ENCODE measurements around the gene KNOP1.
A peak's percentile ranks its signal among the peaks of the same experiment; 100 is the strongest.

Gene KNOP1

GRCh38 chr16:19708296-19709205 is 9.5 kb downstream of the KNOP1 start:
- no peak for DNase-seq (ENCODE audit: low read depth in 2 of 3, low spot score in 1 of 3)

GRCh38 chr16:19707569-19708295 is 10.3 kb downstream of the KNOP1 start:
- DNase-seq (ENCODE audit: low read depth in 2 of 3, low spot score in 1 of 3) = no peak

GRCh38 chr16:19706846-19707245 is 11.2 kb downstream of the KNOP1 start:
- DNase-seq (ENCODE audit: low read depth in 2 of 3, low spot score in 1 of 3) = no peak

GRCh38 chr16:19705843-19706242 is 12.2 kb downstream of the KNOP1 start:
- no peak for DNase-seq (ENCODE audit: low read depth in 2 of 3, low spot score in 1 of 3)

GRCh38 chr16:19705146-19705501 is 12.9 kb downstream of the KNOP1 start:
- no peak for DNase-seq (ENCODE audit: low read depth in 2 of 3, low spot score in 1 of 3)

- no peak for DNase-seq (ENCODE audit: low read depth in 2 of 3, low spot score in 1 of 3)
These were observed 13.5 kb downstream of the KNOP1 start for GRCh38 chr16:19704321-19705145.

- DNase-seq (ENCODE audit: low read depth in 2 of 3, low spot score in 1 of 3) = no peak
These were observed 14.7 kb downstream of the KNOP1 start for GRCh38 chr16:19703172-19703889.

GRCh38 chr16:19701091-19701490 is 16.9 kb downstream of the KNOP1 start:
- no peak for DNase-seq (ENCODE audit: low read depth in 2 of 3, low spot score in 1 of 3)

- no peak for DNase-seq (ENCODE audit: low read depth in 2 of 3, low spot score in 1 of 3)
These were observed 17.7 kb downstream of the KNOP1 start for GRCh38 chr16:19700319-19700781.

- no peak for DNase-seq (ENCODE audit: low read depth in 2 of 3, low spot score in 1 of 3)
These were observed 18.6 kb downstream of the KNOP1 start for GRCh38 chr16:19699472-19699871.

- no peak for DNase-seq (ENCODE audit: low read depth in 2 of 3, low spot score in 1 of 3)
These were observed 19.3 kb downstream of the KNOP1 start for GRCh38 chr16:19698480-19699465.

- DNase-seq (ENCODE audit: low read depth in 2 of 3, low spot score in 1 of 3) = no peak
These were observed 20.2 kb downstream of the KNOP1 start for GRCh38 chr16:19697756-19698318.

- DNase-seq (ENCODE audit: low read depth in 2 of 3, low spot score in 1 of 3) = no peak
These were observed 21.1 kb downstream of the KNOP1 start for GRCh38 chr16:19696961-19697360.

GRCh38 chr16:19696328-19696727 is 21.7 kb downstream of the KNOP1 start:
- DNase-seq (ENCODE audit: low read depth in 2 of 3, low spot score in 1 of 3) = peak in 2 of 3 donors; percentile 23 to 40

GRCh38 chr16:19694989-19695388 is 23.0 kb downstream of the KNOP1 start:
- no peak for DNase-seq (ENCODE audit: low read depth in 2 of 3, low spot score in 1 of 3)

- no peak for DNase-seq (ENCODE audit: low read depth in 2 of 3, low spot score in 1 of 3)
These were observed 26.8 kb downstream of the KNOP1 start for GRCh38 chr16:19691161-19691711.

GRCh38 chr16:19690196-19690595 is 27.8 kb downstream of the KNOP1 start:
- no peak for DNase-seq (ENCODE audit: low read depth in 2 of 3, low spot score in 1 of 3)

GRCh38 chr16:19689342-19689741 is 28.7 kb downstream of the KNOP1 start:
- no peak for DNase-seq (ENCODE audit: low read depth in 2 of 3, low spot score in 1 of 3)

Data from stimulated activated CD4-positive, alpha-beta T cell treated with anti-CD3 and anti-CD28 coated beads, Interleukin-12 subunit alpha, Interleukin-12 subunit beta, amount 100 ng/mL, for 48 hours (primary cell).